ENCODE measurements around the gene RSBN1L. TPM values are rescaled to one million over a fixed set of nuclear protein-coding genes. Genes with fewer than 3 reads are reported as not detected.

Gene RSBN1L
- total RNA-seq, 1 experiment from 2014 or later = 47.3 TPM

GRCh38 chr7:77731716-77732115 is 35.5 kb downstream of the RSBN1L start:
- no peak overlapping the region for H3K4me3 ChIP-seq
- H3K4me1 ChIP-seq = peaks cover 19% of the 10 kb centered on the region
- no peaks in the 10 kb centered on the region; the same call in 1 of the 2 replicates for H3K36me3 ChIP-seq
- H3K27ac ChIP-seq = no peak overlapping the region
- DNase-seq = no peak
- no peaks in the 10 kb centered on the region for H3K9me3 ChIP-seq (replicated peaks)
- H3K27me3 ChIP-seq = no peaks in the 10 kb centered on the region

DNA sequence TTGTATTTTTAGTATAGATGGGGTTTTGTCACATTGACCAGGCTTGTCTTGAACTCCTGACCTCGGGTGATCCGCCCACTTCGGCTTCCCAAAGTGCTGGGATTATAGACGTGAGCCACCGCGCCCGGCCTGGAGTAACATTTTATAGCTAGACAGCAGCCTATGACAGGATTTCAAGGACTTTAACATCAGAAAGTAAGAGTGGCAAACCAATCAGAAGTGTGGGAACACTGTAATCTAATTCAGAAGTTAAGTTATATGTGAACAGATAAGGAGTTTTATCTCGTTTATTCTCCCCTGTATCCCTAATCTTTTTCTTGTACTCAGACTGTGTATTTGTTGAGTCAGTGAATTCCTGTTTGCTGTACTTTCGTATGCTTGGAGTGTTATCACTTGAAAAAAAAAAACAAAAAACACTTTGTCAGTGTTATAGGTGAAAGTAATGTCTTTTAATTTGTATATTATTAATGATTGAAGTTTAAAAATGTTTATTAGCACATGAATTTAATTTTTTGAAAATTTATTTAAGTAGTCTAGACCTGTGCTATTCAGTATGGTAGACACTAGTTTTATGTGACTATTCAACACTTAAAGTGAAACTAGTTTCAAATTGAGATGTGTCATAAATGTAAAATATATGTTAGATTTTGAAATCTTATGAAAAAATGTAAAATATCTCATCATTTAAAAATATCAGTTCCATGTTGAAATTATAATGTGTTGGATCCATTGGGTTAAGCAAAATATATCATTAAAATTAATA is 38.6 kb downstream of the RSBN1L start:
- Histone ChIP-seq H3K27me3 (no peaks in the 10 kb centered on the region), H3K27ac (no peak overlapping the region), H3K4me3 (no peak overlapping the region), H3K36me3 (no peaks in the 10 kb centered on the region; the same call in none of the 2 replicates), H3K4me1 (no peaks in the 10 kb centered on the region), H3K9me3 (replicated peaks) (no peaks in the 10 kb centered on the region)
- no peak for DNase-seq

DNA sequence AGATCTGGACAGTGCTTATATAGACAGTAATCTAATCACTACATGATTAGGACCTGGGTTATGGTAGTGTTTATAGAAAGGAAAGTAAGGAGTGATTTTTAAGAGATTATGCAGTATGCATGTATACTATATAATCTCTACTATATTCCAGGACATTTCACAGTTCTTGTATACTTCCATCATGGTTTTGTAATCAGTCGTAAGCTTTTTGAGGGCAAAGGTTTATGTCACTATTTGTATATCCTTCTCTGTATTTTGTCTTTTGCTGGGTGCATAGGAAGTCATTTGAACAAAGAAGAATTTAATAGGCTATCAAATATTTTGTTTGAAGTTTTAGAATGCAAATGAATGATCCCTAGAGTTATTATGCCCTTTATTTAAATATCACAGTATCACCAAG is 39.2 kb downstream of the RSBN1L start:
- Histone ChIP-seq H3K9me3 (replicated peaks) (no peaks in the 10 kb centered on the region), H3K4me3 (no peak overlapping the region), H3K4me1 (no peaks in the 10 kb centered on the region), H3K36me3 (no peaks in the 10 kb centered on the region; the same call in 1 of the 2 replicates), H3K27me3 (no peaks in the 10 kb centered on the region), H3K27ac (no peak overlapping the region)
- no peak for DNase-seq

GRCh38 chr7:77736991-77737390 is 40.7 kb downstream of the RSBN1L start:
- no peaks in the 10 kb centered on the region for H3K27me3 ChIP-seq
- H3K9me3 ChIP-seq (replicated peaks) = no peaks in the 10 kb centered on the region
- no peaks in the 10 kb centered on the region; the same call in 1 of the 2 replicates for H3K36me3 ChIP-seq
- no peaks in the 10 kb centered on the region for H3K4me1 ChIP-seq
- H3K4me3 ChIP-seq = no peak overlapping the region
- DNase-seq = no peak
- H3K27ac ChIP-seq = no peak overlapping the region

DNA sequence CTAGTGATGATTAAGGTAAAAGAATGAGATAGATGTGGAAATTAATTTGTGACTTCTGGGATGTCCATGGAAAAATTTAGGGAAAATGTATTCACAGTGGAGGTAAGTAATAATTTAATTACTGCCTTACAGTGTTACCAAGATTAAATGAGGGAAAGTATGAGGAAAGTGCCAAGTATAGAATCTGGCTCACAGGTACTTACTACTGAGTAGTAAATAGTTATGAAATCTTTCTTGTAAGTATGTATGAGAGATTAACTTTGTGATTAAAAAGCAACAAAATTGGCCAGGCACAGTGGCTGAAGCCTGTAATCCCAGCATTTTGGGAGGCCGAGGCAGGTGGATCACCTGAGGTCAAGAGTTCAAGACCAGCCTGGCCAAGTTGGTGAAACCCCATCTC is 42.1 kb downstream of the RSBN1L start:
- Histone ChIP-seq H3K4me1 (no peaks in the 10 kb centered on the region), H3K36me3 (no peaks in the 10 kb centered on the region; the same call in none of the 2 replicates), H3K9me3 (replicated peaks) (no peaks in the 10 kb centered on the region), H3K27ac (no peak overlapping the region), H3K4me3 (no peak overlapping the region), H3K27me3 (no peaks in the 10 kb centered on the region)
- DNase-seq = no peak

GRCh38 chr7:77738871-77739270 is 42.6 kb downstream of the RSBN1L start:
- Histone ChIP-seq H3K4me3 (no peak overlapping the region), H3K27me3 (no peaks in the 10 kb centered on the region), H3K9me3 (replicated peaks) (no peaks in the 10 kb centered on the region), H3K27ac (no peak overlapping the region), H3K36me3 (peaks cover 2% of the 10 kb centered on the region), H3K4me1 (no peaks in the 10 kb centered on the region)
- no peak for DNase-seq

- no peak overlapping the region for H3K27ac ChIP-seq
Observed at GRCh38 chr7:77740257-77740656, 44.0 kb downstream of the RSBN1L start.

DNA sequence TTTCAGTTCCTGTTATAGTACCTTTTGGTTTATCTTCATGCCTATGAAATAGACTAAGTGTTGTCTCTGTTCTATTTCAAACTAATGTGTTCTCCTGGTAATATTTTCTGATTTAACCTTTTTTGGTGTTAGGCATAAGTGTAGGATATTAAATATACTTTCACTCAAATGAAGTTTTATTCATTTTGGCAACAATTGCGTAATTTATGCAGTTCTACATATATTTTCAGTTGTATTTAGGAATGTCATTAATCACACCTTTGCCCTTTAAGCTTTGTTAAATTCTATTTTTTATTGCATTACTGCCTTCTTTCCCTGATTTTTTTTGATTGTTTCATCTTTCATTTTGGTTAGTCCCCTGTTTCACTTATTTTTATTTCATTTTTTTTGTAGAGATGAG is 47.3 kb downstream of the RSBN1L start:
- Histone ChIP-seq H3K4me3 (no peak overlapping the region), H3K27me3 (no peaks in the 10 kb centered on the region), H3K27ac (no peak overlapping the region), H3K36me3 (peaks cover 10% of the 10 kb centered on the region), H3K4me1 (no peaks in the 10 kb centered on the region), H3K9me3 (replicated peaks) (no peaks in the 10 kb centered on the region)
- DNase-seq = no peak

More at GRCh38 chr7:77740257-77740656, 44.0 kb downstream of the RSBN1L start:
- H3K27me3 ChIP-seq = no peaks in the 10 kb centered on the region
- no peak for DNase-seq
- H3K36me3 ChIP-seq = peaks cover 9% of the 10 kb centered on the region
- no peak overlapping the region for H3K4me3 ChIP-seq
- no peaks in the 10 kb centered on the region for H3K9me3 ChIP-seq (replicated peaks)
- H3K4me1 ChIP-seq = no peaks in the 10 kb centered on the region

- Histone ChIP-seq H3K27ac (no peak overlapping the region), H3K4me3 (no peak overlapping the region), H3K36me3 (peaks cover 20% of the 10 kb centered on the region), H3K9me3 (replicated peaks) (no peaks in the 10 kb centered on the region), H3K4me1 (no peaks in the 10 kb centered on the region), H3K27me3 (no peaks in the 10 kb centered on the region)
- no peak for DNase-seq
Observed at GRCh38 chr7:77745746-77746145, 49.5 kb downstream of the RSBN1L start.

DNA sequence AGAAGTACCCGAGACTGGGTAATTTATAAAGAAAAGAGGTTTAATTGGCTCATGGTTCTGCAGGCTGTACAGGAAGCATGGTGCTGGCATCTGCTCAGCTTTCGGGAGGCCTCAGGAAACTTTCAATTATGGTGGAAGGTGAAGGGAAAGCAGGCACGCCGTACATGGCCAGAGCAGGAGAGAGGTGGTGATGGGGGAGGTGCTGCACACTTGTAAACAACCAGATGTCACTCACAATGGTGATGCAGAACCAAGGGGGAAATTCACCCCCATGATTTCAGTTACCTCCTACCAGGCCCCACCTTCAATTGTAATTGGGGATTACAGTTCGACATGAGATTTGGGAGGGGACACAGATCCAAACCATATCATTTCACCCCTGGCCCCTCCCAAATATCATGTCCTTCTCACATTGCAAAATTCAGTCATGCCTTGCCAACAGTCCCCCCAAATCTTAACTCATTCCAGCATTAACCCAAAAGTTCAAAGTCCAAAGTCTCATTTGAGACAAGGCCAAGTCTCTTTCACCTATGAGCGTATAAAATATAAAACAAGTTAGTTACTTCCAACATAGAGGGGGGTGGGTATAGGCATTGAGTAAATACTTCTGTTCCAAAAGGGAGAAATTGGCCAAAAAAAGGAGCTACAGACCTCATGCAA is 50.0 kb downstream of the RSBN1L start:
- no peak for DNase-seq
- H3K4me3 ChIP-seq = no peak overlapping the region
- no peaks in the 10 kb centered on the region for H3K9me3 ChIP-seq (replicated peaks)
- no peak overlapping the region for H3K27ac ChIP-seq
- H3K27me3 ChIP-seq = no peaks in the 10 kb centered on the region
- no peaks in the 10 kb centered on the region for H3K4me1 ChIP-seq
- H3K36me3 ChIP-seq = peaks cover 24% of the 10 kb centered on the region

- Histone ChIP-seq H3K27me3 (no peaks in the 10 kb centered on the region), H3K4me1 (no peaks in the 10 kb centered on the region), H3K27ac (no peak overlapping the region), H3K36me3 (peaks cover 29% of the 10 kb centered on the region), H3K4me3 (no peak overlapping the region), H3K9me3 (replicated peaks) (no peaks in the 10 kb centered on the region)
- no peak for DNase-seq
Observed at GRCh38 chr7:77746824-77747165, 50.5 kb downstream of the RSBN1L start.

GRCh38 chr7:77747178-77747577 is 50.9 kb downstream of the RSBN1L start:
- Histone ChIP-seq H3K27ac (no peak overlapping the region), H3K4me3 (no peak overlapping the region), H3K27me3 (no peaks in the 10 kb centered on the region), H3K4me1 (no peaks in the 10 kb centered on the region), H3K9me3 (replicated peaks) (no peaks in the 10 kb centered on the region), H3K36me3 (peaks cover 29% of the 10 kb centered on the region)
- DNase-seq = no peak

GRCh38 chr7:77747718-77748117 is 51.5 kb downstream of the RSBN1L start:
- Histone ChIP-seq H3K4me3 (no peak overlapping the region), H3K27ac (no peak overlapping the region), H3K9me3 (replicated peaks) (no peaks in the 10 kb centered on the region), H3K27me3 (no peaks in the 10 kb centered on the region), H3K4me1 (no peaks in the 10 kb centered on the region), H3K36me3 (peaks cover 32% of the 10 kb centered on the region)
- no peak for DNase-seq

- Histone ChIP-seq H3K9me3 (replicated peaks) (no peaks in the 10 kb centered on the region), H3K27me3 (no peaks in the 10 kb centered on the region), H3K27ac (no peak overlapping the region), H3K4me3 (no peak overlapping the region), H3K4me1 (no peaks in the 10 kb centered on the region), H3K36me3 (peaks cover 22% of the 10 kb centered on the region)
- DNase-seq = no peak
Observed at GRCh38 chr7:77752016-77752415, 55.8 kb downstream of the RSBN1L start.

DNA sequence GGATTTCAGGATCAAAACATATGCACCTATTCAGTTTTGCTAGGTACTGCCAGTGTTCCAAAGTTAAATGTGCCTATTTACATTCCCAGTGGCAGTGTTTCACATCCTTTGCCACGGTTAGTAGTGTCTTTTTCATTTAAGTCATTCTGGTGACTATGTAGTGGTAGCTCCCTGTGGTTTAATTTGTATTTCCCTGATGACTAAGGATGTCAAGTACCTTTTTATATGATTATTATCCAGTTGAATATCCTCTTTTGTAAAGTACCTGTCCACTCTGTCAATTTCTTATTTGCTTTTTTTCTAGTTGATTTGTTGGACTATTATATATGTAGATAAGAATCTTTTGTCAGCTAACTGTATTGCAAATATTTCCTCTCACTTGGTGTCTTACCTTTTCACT is 56.9 kb downstream of the RSBN1L start:
- DNase-seq = no peak

GRCh38 chr7:77757589-77757988 is 61.3 kb downstream of the RSBN1L start:
- Histone ChIP-seq H3K36me3 (no peaks in the 10 kb centered on the region), H3K4me3 (no peak overlapping the region), H3K27me3 (no peaks in the 10 kb centered on the region), H3K9me3 (replicated peaks) (no peaks in the 10 kb centered on the region), H3K4me1 (peaks cover 8% of the 10 kb centered on the region), H3K27ac (no peak overlapping the region)
- DNase-seq = no peak

More for the DNA sequence above, 56.9 kb downstream of the RSBN1L start:
- H3K27ac ChIP-seq = no peak overlapping the region
- H3K9me3 ChIP-seq (replicated peaks) = no peaks in the 10 kb centered on the region
- H3K4me1 ChIP-seq = no peaks in the 10 kb centered on the region
- H3K36me3 ChIP-seq = peaks cover 22% of the 10 kb centered on the region
- no peak overlapping the region for H3K4me3 ChIP-seq
- no peaks in the 10 kb centered on the region for H3K27me3 ChIP-seq
